Measurements from ENCODE around the gene WNT7A.

The WNT7A gene

GRCh38 chr3:13791198-13792050 lies 88.4 kb downstream of the WNT7A start:
- no peak for DNase-seq

- DNase-seq: no peak
These were observed 89.3 kb downstream of the WNT7A start for GRCh38 chr3:13790376-13791197.

DNA sequence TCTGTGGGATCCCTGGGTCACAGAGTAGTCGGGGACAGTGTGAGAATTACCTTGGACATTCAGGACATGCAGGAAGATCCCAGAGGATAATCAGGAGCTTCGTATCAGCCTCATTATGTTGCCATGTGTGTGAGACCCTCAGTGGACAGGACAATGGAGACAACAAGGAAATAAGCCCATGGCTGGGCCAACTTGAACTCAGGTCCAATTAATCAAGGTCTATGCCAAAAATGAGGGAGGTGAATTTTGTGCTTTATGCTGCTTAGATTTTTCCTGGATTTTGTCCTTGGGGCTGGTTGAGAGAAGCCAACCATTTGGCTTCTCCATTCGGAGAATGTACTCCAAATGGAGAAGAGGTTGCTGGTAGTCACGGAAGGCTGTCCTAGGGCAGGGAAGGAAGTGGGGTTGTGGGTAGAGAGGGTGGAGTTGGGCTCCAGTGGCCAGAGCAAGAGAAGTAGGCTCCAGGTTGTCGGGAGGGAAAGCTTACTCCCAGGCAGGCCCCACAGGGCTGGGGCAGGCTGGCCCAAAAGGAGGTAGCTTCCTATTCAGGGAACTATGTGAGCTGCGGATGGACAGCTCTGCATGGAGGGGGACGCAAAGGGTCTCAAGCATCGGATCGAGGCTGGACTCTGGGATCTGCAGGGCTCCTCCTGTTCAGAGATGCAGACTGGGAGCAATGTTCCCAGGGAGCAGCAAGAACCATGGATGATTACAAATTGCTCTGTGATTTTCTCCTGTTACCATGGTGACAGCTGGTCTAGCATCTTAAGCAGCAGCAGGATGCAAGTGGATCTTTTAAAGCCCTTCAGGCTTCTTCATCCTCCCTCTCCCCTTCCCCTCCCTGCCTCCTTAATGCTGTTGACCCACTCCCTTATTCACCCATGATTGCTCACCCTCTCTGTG lies 91.1 kb downstream of the WNT7A start:
- no peak for DNase-seq

GRCh38 chr3:13787533-13788132 lies 92.2 kb downstream of the WNT7A start:
- DNase-seq: no peak

- DNase-seq: no peak
These were observed 93.1 kb downstream of the WNT7A start for GRCh38 chr3:13786811-13787210.

- DNase-seq: no peak
These were observed 93.9 kb downstream of the WNT7A start for GRCh38 chr3:13785853-13786436.

- DNase-seq: no peak
These were observed 94.5 kb downstream of the WNT7A start for GRCh38 chr3:13785351-13785750.

GRCh38 chr3:13783476-13783875 lies 96.4 kb downstream of the WNT7A start:
- DNase-seq: no peak

DNA sequence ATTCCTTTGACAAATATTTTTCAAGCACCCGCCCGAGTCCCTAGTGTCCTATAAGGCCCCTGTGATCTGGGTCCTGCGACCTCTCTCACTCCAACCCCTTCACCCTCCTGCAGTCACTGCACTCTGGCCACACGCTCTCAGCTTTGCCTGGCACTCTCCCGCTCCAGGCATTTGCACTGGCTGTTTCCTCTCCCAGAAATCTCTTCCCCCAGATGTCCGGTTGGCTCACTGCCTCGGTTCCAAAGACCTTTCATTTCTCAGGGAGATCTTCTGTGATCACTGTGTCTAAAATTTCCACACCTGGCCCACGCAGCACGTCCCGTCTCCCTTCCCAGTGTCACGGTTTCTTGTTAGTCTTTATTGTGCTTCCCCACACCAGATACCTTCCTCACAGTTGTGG lies 97.4 kb downstream of the WNT7A start:
- no peak for DNase-seq

DNA sequence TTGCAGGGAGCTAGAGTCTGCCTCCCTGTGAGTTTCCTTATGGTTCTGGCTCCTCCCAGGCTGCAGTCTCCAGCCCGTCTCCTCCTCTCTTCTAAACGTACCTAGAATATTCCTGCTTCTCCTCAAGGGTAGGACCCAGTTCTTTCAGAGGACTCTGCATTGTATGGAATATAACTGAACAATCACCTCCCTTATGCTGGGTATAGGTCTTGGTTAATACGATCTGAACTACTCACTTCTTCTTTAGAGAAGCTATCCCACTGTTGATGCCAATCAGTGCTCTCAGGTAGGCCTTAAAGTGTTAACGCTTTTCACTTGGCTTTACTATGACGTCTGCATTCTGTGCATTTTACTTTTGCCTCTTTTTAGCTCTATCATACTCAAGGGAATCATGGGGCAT lies 98.5 kb downstream of the WNT7A start:
- no peak for DNase-seq

DNA sequence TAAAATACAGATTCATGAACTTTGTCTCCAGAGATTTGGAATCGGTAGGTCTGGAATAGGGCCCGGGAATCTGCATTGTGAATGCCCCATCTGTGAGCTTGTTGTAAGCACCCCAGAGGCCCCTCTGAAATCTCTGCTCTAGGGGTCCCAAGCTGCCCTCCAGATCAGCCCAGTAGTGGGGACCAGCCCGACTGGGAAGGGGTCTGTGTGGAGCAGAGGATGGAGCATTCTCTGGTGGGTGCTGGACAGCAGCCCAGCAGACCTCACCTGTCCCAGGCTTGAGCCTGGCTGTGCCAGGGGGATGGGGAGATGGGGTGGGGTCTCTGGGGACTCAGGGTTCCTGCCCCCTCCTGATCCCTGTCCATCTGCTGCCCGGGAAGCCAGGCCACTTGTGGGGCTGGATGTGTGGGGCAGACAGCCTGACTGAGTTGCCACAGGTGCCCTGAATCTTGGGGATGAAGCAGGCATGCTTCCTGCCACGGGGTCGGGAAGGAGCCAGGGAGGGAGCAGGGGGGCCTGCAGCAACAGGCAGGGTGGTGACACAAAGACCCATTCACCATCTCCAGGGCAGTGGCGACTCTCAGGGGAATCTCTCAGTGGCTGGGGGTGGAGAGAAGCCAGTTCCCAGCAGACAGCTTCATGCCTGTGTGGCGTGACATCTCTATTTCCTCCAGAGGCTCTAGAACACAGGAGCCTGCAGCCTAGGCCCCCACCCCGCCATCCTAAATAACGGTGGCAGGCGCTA lies 99.3 kb downstream of the WNT7A start:
- no peak for DNase-seq

DNA sequence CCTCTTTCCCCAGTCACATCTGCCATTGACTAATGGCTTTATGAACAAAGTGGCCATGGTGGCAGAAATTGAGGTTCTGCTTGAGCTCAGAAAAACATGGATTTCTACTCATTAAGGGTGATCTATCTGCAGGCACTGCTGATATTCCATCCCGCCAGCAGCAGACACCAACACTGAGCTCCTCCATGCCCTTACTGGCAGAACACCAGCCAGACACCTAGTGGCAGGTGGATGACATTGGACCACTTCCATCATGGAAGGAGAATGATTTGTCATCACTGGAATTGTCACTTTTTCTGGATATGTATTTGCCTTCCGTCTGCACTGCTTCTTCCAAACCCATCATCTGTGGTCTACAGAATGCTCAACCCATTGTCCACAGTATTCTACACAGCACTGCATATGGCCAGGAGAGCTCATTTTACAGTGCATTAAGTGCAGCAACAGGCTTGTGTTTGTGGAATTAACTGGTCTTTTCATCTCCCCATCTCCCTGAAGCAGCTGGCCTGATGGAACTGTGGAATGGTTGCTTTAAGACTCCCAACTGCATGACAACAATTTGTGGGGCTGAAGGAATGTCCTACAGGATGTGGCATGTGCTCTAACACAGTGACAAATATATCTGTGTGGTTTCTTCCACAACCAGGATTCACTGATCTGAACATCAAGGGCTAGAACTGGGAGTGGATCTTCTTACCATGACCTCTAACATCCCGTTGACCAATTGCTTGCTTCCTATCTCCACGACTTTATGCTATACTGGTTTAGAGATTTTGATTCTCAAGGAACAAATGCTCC lies 103.4 kb downstream of the WNT7A start:
- DNase-seq: no peak

DNA sequence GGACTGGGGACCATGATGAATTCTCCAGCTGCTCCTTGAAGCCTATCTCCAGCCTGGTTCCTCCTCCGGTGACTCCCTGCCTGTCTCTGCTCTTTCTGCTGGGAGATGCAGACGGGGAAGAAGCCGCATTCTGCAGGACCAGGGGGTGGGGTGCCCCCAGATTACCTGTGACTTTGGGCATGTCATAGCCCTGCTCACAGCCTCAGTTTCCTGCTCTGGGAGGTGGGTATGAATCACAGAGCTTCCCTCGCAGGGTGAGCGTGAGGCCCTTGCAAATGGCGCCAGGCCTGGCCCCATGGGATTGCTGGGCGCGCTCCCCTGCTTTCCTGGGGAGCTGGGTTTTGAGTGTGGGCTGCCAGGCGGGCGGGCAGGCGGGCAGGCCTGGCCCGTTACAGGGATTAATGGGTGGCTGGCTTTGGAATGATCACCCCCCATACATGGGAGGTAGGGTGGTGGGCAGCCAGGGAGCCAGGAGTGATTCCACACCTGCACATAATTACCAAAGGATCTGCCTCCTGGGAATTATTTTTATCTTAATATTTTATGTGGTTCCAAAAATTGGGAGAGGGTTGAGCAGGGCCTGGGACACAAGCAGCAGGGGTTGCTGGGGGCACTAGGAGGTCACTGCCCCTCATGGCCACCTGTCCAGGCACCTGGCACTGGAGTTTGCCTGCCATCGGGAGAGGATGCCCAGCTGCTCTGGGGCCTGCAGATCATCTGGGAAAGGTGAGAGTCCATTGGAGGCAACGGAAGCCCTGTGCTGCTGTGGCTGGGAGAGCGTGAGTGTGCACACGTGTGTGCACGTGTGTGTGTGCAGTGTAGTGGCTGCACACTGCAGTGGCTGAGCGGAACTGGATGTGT lies 106.8 kb downstream of the WNT7A start:
- DNase-seq: no peak

DNA sequence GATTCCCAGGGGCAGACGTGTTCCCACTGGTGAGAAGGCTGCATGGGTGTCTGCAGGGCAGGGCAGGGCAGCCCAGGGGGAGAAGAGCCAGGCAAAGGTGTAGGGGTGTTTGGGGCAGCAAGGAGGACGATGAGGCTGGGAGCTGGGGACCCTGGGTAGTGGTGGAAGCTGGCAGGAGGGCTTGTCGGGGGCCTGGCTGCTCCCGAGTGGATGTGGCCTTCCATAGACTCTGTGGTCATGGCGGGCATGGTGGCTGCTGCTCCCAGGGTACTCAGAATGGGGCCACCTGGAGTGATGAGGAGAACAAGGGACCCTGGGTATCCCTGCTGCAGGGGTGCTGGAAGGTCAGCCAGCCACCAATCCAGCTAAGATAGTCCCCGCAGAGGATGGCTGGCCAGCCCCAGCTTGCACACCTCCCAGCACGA lies 107.5 kb downstream of the WNT7A start:
- no peak for DNase-seq

- DNase-seq: no peak
These were observed 108.4 kb downstream of the WNT7A start for GRCh38 chr3:13771496-13771895.

DNA sequence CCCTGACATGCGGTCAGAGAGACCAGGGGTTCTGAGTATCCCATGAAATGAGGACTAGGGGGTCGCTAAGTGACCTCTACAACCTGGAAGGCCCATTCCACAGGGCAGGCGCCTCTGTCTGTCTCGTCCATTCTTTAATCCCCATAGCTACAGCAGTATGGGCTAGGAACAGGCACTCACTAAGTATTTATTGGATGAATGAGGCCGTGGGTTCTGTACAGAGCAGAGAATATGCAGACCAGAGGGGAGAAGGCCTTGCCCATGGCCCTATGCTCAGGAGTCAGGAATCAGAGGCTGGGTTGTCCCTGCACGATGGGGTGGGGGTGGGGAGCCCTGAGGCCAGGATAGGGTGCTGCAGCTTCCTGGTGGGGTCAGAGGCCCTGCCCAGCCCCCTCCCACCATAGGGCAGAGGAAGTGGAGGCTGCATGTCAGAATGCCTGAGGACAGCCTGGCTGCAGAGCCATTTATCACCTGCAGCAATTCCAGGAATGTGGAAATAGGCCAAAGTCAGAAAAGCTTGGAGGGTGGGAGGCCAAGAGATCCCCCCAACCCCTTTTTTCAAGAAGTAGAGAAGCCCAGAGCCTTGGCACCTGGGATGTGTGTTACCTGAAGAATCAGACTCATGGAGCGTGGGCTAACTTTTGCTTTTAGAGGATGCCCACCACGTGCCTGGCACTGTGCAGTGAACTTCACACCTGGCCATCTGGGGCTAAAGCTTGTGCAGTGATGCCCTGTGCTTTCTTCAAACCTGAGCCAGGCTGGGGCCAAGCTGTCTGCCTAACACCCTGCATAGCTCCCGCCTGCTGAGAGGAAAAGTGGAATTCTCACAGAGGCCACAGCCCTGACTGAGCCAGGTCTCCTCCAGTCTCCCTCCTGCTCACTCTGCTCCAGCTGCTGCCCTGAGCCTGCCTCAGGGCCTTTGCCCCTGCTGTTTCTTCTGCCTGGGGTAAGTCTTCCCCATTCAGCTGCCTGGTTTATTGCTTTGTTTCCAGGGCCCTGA lies 109.4 kb downstream of the WNT7A start:
- no peak for DNase-seq

DNA sequence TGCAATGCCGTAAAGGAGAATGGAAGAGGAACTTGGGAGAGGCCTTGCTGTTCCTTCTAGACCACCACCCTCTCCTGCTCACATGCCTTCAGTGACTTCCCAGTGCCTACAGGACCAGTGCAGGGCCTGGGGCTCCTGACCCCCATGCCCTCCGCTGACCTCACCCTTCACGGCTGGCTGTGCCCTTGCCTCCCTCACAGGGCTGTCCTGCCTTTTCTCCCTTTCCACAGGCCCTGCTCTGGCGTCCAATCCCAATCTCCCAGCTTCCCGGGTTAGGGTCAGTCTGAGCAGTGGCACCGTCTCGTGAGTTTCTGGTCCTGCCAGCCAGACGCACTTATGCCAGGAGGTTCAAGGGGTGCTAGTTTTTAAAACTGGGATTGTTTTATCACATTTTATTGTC lies 110.4 kb downstream of the WNT7A start:
- no peak for DNase-seq

DNA sequence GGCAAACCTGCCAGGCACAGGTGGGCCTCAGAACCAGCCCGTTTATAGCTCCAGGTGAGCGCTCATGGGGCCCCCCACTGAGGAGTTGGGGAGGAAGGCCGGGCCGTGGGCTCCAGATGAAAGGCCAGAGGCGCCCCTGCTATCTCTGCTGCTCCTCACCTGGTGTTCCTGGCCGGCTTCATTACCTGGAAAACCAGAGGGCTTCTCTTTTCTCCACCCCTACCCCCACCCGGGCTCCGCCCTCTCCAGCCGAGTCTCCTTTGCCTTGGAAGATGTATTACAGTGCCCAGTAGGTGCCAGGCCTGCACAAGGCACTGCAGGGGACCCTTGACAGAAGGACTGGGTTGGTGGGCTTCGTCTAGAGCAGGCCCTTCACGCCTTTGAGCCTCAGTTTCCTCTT lies 111.4 kb downstream of the WNT7A start:
- DNase-seq: no peak
